Activated CD4-positive, alpha-beta T cell treated with anti-CD3 and anti-CD28 coated beads, Interleukin-2, amount 50 U/mL, for 4 hours (primary cell): Measurements from ENCODE around the gene PSMB7.

ENCODE experiments used
- DNase-seq, 2 experiments: peaks; one replicate each; pipeline ENCODE4 v3.0.0-alpha.2; 2020

Gene PSMB7

DNA sequence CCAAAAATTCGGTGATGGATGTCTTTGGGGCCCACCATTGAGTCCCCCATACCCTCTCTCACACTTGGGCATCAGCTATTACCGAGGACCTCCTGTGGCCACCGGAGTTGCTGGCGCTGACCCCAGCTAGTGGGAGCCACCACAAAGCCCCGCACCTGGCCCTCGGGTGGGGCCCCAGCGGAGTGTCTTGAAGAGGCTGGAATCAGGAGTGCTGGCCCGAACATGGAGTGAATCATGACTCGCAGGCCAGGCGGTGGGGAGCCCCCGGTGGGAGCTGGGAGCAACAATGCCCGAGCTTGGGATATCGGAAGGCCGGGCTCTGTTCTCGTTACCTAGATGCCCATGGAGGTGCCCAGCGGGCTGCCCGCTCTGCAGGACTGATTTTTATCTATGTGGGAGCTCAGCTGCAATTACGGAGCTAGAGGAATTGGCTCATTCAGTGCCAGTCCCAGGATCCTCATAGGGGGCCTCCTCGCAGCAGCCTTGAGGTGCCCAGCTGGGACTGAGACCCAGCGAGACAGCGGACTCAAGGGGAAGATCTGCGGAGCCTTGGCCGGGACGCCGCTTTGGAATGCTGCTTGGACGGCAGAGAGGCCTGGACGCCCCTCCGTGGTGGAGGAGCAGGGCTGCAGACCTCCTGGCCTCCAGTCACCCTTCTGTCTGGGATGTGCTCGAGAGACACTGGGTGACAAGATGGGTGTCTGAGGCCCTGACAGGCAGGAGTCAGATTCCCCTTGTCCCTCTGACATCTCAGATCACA lies 70.8 kb downstream of the PSMB7 start:
- no peak for DNase-seq

DNA sequence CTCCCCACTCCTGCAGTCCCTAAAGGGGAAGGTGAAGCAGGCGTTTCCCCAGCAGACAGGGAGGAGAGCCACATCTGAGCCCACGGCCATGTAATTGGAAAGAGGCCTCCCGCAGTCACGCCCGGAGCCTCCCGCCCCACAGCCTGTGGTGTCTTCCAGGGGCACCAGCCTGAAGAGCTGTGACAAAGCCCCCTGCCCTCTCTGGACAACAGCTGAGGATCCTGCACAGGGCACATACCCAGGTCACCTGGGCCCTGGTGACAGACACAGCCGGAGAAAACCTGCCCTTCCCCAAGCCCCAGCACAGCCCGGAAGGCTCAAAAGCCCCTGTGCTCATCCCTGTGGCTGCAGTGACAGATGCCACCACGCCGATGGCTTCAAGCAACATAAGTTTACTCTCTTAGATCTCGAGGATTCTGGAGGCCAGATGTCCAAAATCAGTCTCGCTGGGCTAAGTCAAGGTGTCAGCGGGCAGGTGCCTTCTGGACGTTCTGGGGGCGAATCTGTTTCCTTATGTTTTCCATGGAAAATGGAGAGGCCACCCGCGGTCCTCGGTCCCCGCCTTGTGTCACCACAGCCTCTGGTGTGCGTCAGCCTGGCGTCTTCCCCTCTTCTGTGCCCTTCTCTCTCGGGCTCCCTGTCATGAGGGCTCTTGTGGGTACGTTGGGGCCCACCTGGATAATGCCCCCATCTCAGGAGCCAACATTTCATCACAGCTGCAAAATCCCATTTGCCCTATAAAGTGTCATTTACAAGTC lies 71.5 kb downstream of the PSMB7 start:
- DNase-seq: no peak

DNA sequence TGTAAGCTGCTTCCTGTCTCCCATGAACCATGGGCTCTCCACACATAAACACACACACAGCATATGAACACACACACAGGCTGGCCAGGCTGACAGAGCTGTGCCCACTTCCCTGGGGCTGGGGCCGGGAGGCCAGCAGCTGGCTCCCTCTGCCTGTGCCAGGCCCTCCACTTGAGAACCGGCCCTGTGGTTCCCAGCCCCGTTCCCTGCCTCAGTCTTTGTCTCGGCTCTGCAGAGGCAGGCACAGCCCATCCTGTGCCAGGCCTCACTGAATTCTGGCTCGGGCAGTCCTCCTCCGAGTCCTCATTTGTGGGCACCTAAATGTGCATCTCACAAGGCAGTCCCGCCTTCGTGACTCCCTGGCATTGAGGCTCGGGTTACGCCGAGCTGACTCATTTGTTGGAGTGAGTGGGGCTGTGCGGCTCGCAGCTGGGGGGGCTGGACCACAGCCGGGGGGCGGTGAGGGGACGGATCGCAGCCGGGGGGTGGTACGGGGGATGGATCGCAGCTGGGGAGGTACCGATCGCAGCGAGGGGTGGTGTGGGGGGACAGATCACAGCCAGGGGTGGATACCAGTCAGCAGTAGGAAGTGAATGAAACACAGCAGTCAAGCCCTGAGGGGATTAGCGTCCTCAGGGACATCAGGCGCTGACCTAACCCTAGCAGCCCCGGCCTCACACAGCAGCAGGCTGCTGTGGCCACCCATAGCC lies 72.3 kb downstream of the PSMB7 start:
- no peak for DNase-seq

DNA sequence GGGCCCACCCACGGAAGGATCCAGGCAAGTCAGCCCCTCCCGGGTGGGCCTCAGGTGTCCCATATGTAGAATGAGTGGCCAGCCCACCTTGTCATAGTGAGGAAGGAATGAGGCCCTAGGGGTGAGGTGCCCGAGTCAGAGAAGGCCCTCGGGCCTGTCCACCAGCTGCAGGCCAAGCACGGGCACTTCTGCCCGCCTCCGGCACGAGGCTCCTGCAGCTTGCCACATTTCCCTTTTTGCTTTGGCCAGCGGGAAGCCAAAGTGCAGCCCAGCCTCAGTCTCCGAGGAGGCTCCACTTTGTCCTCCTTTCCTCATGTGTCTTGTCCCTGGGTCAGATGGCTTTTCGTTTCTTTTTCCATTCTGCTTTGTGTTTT lies 72.9 kb downstream of the PSMB7 start:
- no peak for DNase-seq

DNA sequence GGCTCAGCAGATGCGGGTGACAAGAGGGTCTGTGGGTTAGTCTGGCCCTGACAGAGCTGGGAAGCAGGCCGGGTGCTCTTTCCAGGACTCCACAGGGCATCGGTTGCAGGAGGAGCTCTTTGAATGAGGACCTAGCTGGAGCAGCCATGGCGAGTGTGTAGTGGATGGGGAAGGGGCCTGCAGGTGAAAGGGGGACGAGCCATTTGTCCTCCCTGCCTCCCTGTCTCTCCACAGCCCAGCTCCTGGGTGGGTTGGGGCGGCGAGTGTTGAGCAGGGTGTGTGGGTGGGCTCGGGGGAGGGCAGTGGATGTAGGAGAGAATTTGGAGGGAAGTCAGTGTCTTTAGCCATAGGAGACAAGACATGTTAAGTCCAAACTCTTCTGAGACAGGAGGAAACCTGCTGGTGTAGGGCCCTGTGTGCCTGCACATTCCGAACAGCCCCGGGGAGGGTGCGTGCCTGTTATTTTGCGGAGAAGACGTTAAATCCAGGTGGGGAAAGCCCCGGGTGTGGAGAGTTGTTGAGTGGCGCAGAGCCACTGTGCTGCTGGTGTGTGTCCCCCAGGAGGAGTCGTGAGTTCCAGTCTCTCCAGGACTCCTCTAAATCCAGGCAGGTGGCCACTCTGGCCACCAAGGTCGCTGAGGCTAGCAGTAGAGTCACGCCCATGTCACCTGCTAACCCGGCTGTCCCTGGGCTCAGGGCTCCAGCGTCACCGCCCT lies 73.6 kb downstream of the PSMB7 start:
- no peak for DNase-seq

DNA sequence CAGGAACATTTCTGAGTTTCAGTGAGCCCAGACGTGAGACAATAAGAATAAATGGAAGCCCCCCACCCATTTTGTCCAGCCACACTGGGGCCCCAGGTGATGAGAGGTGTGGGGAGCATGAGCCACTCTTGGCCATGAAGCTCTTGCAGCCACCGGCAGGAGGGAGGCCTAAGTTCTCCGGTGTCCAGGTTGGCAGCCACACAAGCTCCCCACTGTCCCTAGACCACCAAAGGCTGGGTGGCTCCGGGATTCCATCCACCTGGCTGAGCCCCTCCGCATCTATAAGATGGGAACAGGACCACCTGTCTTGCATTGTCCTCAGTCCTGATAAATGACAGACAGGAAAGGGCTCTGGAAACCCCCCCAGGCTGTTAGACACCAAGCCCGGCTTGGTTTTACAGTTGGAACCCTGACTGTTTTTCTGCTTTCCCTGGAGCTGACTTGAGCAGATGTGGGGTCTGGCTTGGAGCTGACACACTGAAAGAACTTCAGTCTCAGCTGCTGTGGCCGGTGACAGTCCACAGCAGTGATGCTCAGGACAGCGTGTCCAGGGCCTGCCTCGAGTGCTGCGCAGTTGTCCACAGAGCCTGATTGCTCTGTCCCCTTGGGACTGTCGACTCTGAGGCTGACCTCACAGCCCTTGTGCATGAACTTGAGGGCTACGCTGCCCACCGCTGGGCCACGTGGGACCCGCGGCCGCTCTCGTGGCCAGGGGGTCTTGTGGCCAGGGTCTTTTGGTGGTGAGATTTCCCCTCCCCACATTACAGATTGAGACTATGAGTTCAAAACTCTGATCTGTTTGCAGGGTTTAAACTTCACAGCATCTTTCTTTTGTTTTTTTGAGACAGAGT lies 74.8 kb downstream of the PSMB7 start:
- no peak for DNase-seq

DNA sequence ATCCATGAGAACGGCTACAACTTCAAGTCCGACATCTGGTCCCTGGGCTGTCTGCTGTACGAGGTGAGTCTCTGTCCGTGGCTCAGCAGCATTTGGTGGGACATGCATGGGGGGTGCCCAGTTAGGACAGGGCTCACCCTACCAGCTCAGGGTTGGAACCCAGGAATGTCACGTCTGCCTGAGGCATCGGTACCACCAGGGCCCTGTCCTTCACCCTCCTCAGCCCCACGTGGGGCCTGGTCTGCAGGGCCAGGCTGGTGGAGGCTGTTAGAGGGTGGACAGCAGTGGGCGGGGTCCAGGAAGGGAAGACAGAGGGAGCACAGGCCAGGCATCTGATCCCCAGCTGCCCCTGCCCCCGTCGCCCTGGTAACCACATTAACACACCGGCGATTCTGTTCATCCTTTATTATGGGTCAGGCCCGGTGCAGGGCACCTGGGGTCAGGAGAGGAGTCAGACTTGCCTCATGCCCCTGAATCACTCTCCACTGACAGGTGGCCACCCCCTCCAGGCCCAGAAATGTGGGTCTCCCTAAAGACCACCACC lies 75.6 kb downstream of the PSMB7 start:
- no peak for DNase-seq

DNA sequence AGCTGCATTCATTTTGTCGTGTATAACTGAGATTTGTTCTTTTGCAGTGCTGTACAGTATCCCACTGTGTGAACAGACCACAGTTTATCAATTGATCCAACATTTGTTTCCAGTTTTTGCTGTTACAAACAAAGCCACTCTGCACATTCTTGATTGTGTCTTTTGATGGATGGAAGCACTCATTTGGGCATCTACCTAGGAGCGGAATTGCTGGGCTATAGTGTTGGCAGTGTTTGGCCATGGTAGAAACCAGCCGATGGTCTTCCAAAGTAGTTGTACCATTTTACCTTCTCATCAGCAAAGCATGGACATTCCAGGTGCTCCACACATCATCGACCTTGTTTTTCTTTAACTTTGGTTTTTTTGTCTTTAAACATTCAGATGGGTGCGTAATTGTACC lies 77.7 kb downstream of the PSMB7 start:
- DNase-seq: no peak

DNA sequence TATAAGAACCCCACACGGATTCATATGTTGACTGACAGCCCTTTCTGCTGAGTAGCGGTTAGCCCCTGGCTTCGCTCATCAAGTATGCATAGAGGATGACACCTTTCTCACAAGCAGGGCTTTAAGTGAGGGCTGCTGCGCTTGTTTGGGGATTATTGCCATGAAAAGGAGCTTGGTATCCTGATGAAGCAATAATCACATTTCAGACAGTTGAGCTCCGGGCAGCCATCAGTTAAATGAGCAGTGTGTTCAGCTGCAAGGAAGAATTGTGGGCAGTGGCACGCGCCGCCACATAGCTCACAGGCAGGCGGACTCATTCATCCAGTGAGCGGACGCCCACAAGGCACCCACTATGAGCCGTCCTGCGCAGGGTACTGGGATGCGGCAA lies 79.9 kb downstream of the PSMB7 start:
- DNase-seq: no peak

DNA sequence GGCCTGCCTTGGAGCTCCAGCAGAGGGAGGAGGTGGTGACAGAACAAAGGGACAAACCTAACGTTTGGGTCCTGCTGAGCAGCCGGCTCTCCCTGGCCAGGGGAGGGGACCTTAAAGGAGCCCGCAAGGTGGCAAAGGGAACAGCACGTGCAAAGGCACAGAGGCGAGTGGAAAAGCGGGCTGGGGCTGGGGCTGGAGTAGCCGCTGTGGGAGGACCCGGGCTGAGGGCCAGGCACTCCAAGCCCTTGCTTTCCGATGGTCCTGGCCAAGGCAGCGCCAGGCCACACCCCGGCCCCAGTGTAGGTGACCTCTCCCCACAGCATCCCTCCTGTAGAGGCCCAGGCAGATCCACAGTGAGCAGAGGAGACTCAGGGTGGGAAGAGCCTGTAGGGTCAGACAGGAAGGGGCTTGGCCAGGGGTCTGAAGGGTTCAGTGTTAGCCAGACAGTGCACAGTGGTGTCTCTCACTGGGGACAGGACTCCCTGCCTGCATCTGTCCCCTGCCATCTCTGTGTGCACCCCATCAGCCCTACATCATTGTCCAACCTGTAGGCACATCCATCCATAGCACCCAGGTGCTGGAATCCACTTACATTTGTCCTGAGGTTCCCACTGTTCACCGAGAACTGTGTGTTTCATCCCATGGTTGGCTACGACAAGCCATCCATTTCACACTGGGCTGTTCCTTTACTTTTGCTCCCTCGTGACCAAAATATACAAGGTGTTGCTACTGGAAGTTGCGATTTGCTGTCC lies 80.5 kb downstream of the PSMB7 start:
- DNase-seq: no peak

DNA sequence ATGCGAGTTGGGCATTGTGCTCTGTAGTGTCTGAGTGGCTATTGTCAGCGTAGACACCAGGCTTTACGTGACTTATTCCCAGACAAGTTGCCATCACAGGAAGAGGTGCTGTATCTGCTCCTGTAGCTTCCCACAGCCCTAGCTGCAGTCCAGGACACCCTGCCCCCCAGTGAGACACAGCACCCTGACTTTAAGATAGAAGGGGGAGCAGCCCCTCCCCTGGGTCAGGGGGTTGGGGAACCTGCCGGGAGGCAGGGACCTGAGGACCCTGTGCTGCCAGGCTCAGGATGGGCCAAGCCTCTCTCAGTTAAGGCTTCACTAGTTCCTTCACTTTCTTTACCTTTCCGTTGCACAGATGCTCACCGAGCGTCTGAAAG lies 82.1 kb downstream of the PSMB7 start:
- DNase-seq: no peak

DNA sequence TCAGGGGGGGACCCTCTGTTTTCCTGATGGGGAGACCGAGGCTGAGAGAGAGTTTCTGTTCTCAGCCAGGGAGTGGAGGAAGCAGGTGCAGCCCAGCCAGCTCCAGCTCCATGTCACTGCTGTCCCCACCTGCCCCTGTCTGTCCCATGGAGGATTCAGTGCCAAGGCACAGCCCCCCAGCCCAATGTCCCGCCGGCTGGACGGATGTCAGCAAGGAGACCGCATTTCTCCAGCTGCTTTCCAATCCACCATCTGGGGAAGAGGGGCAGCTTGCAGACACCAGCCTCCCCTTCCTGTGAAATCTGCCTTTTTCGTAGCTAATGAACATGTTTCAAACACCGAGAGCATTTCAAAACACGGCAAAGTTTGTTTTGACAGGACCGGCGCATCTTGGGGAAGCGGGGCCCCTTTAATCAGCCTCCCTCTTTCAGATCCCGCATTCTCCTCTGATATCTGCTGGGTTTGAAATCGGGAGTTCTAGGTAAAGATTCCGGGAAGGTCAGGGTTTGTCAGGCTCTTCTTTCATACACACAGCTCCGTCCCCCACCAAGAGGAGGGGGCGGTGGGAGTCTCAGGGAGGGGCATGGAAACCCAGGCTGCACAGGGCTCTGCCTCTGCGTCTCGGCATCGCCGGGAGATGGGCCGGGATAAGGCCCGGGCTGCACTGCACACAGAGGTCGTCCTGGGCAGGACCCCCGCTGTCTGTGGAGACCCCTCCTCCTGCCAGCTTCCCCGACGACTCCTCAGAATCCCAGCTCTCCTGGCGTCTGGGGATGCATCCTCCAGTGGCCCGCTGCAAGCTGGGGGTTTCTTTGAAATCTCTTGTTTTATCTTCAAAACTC lies 82.7 kb downstream of the PSMB7 start:
- no peak for DNase-seq

DNA sequence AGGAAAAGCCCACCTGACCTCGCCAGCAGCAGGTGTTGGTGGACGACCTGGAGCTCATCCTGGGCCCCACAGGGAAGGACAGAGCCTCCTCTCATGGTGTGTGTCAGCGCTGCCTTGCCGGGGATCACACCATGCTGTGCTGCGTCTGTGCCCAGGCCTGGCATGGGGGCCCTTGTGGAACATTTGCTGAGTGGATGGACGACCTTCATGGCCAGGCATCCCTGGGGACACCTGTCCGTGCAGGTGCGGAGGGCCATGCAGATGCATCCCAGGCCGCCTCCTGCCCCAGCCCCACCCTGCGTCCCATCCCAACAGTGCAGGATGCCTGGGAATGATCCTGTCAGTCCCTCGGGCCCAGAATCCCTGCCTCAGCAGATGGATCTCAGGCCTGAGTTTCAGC lies 83.7 kb downstream of the PSMB7 start:
- DNase-seq: no peak

DNA sequence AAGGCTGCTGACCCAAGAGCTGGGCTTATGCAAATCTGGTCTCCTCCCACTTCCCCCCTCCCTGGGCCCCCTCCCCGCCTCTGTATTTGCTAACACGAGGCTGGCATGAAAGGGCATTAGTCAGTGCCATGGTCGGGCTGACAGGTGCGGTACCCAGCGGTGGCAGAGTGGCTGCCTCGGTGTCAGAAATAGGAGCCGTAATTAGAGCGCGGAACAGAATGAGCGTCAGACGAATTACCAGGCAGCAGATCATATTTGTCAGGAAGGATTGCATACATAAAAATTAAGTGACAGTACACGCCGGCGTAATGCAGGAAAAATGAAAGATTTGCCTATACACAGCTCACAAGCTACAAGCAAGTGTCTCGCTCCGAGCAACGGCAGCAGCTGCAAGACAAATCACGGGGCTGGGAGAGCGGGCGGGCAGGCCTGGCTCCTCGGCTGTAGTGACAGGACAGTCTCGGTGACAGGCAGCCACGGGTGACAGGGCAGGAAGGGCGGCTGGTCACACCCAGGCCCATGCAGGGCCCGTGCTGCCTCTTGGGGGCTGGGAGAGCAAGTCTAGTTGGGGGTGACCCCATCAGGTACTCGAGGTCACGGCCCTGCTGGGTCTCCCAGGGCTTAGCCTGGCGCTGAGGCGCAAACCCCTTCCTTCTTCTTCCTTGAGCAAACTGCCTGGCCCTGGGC lies 85.1 kb downstream of the PSMB7 start:
- DNase-seq: no peak

DNA sequence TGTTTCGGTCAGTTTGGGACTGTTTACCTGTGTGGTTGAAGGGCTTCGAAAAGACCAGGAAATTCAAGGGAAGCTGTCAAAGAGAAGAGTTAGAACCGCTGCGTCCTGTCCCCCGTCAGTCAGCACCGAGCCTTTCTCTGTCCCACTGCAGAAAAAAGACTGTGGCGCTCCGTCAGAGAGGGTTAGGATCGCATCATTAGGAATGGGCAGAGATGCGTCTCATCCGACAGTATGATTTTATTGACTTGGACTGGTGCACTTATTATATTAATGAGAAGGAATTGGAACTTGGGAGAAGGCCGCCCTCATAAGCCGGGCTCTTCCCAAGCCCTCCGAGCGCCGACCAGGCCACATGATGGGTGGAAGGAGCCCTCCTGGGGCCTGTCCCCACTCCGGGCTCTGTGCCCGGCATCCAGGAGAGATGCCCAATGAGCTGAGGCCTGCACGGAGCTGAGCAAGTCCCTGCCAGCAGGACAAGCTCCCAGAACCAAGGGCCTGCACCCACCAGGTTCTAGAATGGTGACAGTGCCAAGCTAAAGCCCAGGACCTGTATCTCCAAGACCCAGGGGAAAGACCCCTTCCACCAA lies 85.9 kb downstream of the PSMB7 start:
- DNase-seq: no peak

DNA sequence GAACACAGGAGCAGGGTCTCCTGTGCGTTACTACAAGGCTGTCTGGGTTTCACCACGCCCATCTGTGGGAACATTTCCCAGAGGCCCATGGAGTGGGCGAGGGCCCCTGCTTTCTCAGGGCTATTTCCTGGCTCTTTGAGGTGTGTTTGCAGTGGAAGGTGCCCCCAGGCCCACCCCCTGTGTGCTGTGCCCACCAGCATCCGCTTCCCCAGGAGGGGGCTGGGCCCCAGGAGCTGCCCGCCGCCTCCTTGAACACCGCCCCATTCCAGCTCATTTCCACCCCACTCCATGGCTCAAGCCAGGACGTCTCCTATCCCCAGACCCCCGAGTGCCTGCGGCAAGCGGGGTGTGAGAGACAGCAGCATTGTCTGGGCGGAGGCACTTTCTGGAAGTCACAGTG lies 87.0 kb downstream of the PSMB7 start:
- no peak for DNase-seq

DNA sequence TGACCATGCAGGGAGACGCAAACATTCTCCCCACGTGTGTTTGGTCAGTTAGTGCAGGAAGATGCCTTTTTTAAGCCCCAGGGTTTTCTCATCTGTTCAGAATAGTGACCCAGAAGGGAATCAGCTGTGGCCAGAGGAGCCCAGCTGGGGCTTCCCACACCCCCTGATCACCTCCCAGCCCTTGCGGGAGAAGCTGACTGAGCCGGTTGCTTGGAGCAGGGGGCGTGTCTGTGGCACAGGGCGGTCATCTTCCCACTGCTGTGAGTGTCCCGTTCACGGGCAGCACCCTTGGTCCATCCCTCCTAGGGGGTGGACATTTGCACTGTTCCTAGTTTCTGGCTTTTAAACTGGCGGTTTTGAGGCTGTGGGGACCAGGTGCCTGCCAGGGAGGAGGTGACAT lies 87.8 kb downstream of the PSMB7 start:
- DNase-seq: no peak

DNA sequence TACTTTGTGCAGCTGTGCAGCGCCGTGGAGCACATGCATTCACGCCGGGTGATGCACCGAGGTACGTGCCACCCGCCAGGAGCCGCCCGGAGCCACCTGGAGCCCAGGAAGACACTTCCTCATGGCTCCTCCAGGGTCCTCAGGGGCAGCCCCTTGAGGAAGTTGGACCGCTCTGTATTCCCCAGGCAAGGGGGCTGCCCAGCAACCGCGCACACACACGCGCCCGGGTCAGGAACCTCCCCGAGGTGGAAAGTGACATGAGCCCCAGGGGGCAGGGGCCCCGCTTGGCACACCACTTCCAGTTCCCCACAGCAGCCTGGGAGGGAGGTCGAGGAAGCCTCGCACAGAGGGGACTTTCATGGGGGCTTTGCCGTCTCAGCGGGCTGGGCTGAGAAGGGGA lies 88.9 kb downstream of the PSMB7 start:
- DNase-seq: no peak

DNA sequence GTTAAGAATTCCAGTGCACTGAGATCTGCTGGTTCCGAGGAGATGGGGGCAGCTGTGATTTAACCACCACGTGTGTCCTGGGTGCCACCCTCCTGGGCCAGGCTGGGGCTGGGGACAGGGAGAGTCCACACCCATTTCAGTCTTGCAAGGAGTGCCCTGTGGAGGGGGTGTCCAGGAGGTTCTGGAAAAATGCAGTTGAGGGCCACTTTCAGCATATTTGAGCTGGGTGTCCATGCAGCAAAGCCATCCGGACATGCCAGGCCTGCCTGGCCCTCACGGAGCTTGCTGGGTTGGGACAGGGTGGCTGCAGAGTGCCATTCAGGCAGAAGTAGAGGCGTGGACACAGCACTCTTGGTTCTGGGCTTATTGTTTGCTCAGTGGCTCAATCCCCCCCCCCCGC lies 89.4 kb downstream of the PSMB7 start:
- no peak for DNase-seq
